ENCODE results near the gene PHF24.
"Not testable (repeated sequence)": the region's sequence is repeated elsewhere in the genome, so short reads cannot be mapped to it uniquely, and the experiment has no call there.

PHF24 gene

DNA sequence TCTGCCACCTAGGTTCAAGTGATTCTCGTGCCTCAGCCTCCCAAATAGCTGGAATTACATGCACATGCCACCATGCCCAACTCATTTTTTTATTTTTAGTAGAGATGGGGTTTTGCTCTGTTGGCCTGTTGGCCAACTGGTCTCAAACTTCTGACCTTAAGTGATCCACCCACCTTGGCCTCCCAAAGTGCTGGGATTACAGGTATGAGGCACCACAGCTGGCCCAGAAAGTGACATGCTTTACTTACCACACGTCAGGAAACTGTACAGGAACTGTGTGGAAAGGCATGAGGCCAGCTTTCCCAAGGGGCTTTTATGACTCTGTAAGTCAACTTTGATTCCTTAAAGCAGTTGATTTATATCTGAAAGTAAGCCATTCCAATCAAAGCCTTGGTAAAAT lies 56.4 kb downstream of the PHF24 start:
- Histone ChIP-seq H3K36me3 (ENCODE audit: control insufficient read depth in 1 of 2, insufficient read depth in 2 of 2, low read length in 2 of 2) (peaks cover 7 to 9% of the 10 kb centered on the region in 2 donors), H3K9me3 (ENCODE audit: control insufficient read depth in 1 of 2, low read length in 2 of 2) (peaks cover 10 to 13% of the 10 kb centered on the region in 2 donors), H3K27ac (ENCODE audit: low read depth, low read length) (no peak overlapping the region), H3K27me3 (ENCODE audit: control insufficient read depth in 1 of 2, insufficient read depth in 2 of 2, low read length in 2 of 2) (no peaks in the 10 kb centered on the region), H3K4me1 (ENCODE audit: control insufficient read depth in 1 of 2, insufficient read depth in 2 of 2, low read length in 2 of 2) (no peaks in the 10 kb centered on the region), H3K4me3 (ENCODE audit: low read depth in 1 of 2, low read length in 2 of 2) (no peak overlapping the region), H3K9ac (ENCODE audit: low read depth in 1 of 2, low read length in 2 of 2) (no peak overlapping the region)

DNA sequence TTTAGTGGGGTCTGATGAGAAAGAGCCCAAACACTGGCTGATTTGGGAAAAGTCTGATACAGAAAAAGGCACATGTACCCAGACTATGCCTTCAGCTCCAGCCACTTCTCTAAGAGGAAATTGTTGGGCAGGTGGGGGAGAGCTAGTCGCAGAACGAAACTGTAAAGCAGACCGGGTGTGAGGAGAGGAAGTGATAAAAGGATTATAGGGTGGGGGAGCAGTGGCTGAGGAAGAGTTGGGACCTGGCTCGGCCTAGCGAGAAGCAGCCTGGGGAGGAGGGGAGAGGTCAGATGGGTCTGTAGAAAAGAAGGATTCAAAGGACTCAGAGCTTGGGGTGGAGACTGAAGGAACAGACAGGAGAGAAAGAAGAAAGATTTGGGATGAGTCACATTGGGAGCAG lies 65.4 kb downstream of the PHF24 start:
- not testable (repeated sequence) for H3K36me3 ChIP-seq (ENCODE audit: control insufficient read depth in 1 of 2, insufficient read depth in 2 of 2, low read length in 2 of 2); H3K9ac ChIP-seq (ENCODE audit: low read depth in 1 of 2, low read length in 2 of 2); H3K4me1 ChIP-seq (ENCODE audit: control insufficient read depth in 1 of 2, insufficient read depth in 2 of 2, low read length in 2 of 2); H3K4me3 ChIP-seq (ENCODE audit: low read depth in 1 of 2, low read length in 2 of 2); H3K9me3 ChIP-seq (ENCODE audit: control insufficient read depth in 1 of 2, low read length in 2 of 2); H3K27me3 ChIP-seq (ENCODE audit: control insufficient read depth in 1 of 2, insufficient read depth in 2 of 2, low read length in 2 of 2); H3K27ac ChIP-seq (ENCODE audit: low read depth, low read length)

DNA sequence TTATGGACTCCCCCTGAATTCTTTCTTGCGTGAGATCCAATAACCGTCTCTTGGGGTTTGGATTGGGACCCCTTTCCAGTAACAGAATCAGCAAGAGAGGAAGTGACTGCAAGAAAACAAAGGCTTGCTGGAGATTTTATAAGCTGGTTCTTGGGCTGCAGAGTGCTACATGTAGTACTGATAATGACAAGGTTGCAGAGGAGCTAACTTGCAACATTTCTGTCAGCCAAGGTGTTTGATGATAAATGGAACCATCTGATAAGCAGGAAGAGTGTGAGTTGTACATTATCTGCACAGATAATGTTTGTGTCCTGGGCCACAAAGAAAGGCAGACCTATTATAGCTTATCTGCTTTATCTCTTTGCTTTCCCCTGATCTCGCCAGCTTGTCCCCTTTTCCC lies 68.6 kb downstream of the PHF24 start:
- H3K36me3 ChIP-seq (ENCODE audit: control insufficient read depth in 1 of 2, insufficient read depth in 2 of 2, low read length in 2 of 2), result no peaks in the 10 kb centered on the region
- H3K9ac ChIP-seq (ENCODE audit: low read depth in 1 of 2, low read length in 2 of 2), result no peak overlapping the region
- H3K9me3 ChIP-seq (ENCODE audit: control insufficient read depth in 1 of 2, low read length in 2 of 2), result no peaks in the 10 kb centered on the region
- no peaks in the 10 kb centered on the region for H3K27me3 ChIP-seq (ENCODE audit: control insufficient read depth in 1 of 2, insufficient read depth in 2 of 2, low read length in 2 of 2)
- H3K4me3 ChIP-seq (ENCODE audit: low read depth in 1 of 2, low read length in 2 of 2), result no peak overlapping the region
- H3K4me1 ChIP-seq (ENCODE audit: control insufficient read depth in 1 of 2, insufficient read depth in 2 of 2, low read length in 2 of 2), result no peaks in the 10 kb centered on the region
- H3K27ac ChIP-seq (ENCODE audit: low read depth, low read length), result no peak overlapping the region

- H3K9ac ChIP-seq (ENCODE audit: low read depth in 1 of 2, low read length in 2 of 2), result no peak overlapping the region
- no peak overlapping the region for H3K27ac ChIP-seq (ENCODE audit: low read depth, low read length)
- no peak overlapping the region for H3K4me3 ChIP-seq (ENCODE audit: low read depth in 1 of 2, low read length in 2 of 2)
- no peaks in the 10 kb centered on the region for H3K27me3 ChIP-seq (ENCODE audit: control insufficient read depth in 1 of 2, insufficient read depth in 2 of 2, low read length in 2 of 2)
- H3K9me3 ChIP-seq (ENCODE audit: control insufficient read depth in 1 of 2, low read length in 2 of 2), result no peaks in the 10 kb centered on the region
- no peaks in the 10 kb centered on the region for H3K4me1 ChIP-seq (ENCODE audit: control insufficient read depth in 1 of 2, insufficient read depth in 2 of 2, low read length in 2 of 2)
- no peaks in the 10 kb centered on the region for H3K36me3 ChIP-seq (ENCODE audit: control insufficient read depth in 1 of 2, insufficient read depth in 2 of 2, low read length in 2 of 2)
Measured at GRCh38 chr9:35027374-35027773, 69.3 kb downstream of the PHF24 start.

GRCh38 chr9:35027860-35028259 lies 69.8 kb downstream of the PHF24 start:
- peaks cover 0 to 1% of the 10 kb centered on the region in 2 donors for H3K36me3 ChIP-seq (ENCODE audit: control insufficient read depth in 1 of 2, insufficient read depth in 2 of 2, low read length in 2 of 2)

DNA sequence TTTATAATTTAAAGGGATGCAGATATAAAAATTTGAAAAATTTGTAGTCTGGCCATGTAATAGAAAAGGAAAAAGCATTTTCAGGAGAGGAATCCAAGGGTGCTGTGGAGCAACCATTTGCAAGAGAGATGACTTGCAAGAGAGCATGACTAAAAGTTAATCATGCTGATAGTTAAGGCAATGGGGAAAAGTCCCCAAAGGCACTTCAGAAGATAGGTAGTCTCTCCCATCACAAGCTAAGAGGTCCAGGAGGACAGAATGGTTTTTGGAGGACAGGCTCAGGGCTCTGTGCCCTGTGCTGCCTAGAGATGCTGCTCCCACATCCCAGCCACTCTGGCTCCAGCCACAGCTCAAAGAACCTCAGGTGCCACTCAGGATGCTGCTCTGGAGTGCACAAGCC lies 70.3 kb downstream of the PHF24 start:
- H3K27me3 ChIP-seq (ENCODE audit: control insufficient read depth in 1 of 2, insufficient read depth in 2 of 2, low read length in 2 of 2), result no peaks in the 10 kb centered on the region
- no peak overlapping the region for H3K27ac ChIP-seq (ENCODE audit: low read depth, low read length)
- H3K4me1 ChIP-seq (ENCODE audit: control insufficient read depth in 1 of 2, insufficient read depth in 2 of 2, low read length in 2 of 2), result no peaks in the 10 kb centered on the region
- no peak overlapping the region for H3K4me3 ChIP-seq (ENCODE audit: low read depth in 1 of 2, low read length in 2 of 2)
- no peaks in the 10 kb centered on the region for H3K9me3 ChIP-seq (ENCODE audit: control insufficient read depth in 1 of 2, low read length in 2 of 2)
- peaks cover 0 to 3% of the 10 kb centered on the region in 2 donors for H3K36me3 ChIP-seq (ENCODE audit: control insufficient read depth in 1 of 2, insufficient read depth in 2 of 2, low read length in 2 of 2)
- no peak overlapping the region for H3K9ac ChIP-seq (ENCODE audit: low read depth in 1 of 2, low read length in 2 of 2)

More at GRCh38 chr9:35027860-35028259, 69.8 kb downstream of the PHF24 start:
- no peaks in the 10 kb centered on the region for H3K27me3 ChIP-seq (ENCODE audit: control insufficient read depth in 1 of 2, insufficient read depth in 2 of 2, low read length in 2 of 2)
- H3K9me3 ChIP-seq (ENCODE audit: control insufficient read depth in 1 of 2, low read length in 2 of 2), result no peaks in the 10 kb centered on the region
- H3K4me3 ChIP-seq (ENCODE audit: low read depth in 1 of 2, low read length in 2 of 2), result no peak overlapping the region
- no peaks in the 10 kb centered on the region for H3K4me1 ChIP-seq (ENCODE audit: control insufficient read depth in 1 of 2, insufficient read depth in 2 of 2, low read length in 2 of 2)
- H3K27ac ChIP-seq (ENCODE audit: low read depth, low read length), result no peak overlapping the region
- no peak overlapping the region for H3K9ac ChIP-seq (ENCODE audit: low read depth in 1 of 2, low read length in 2 of 2)

- no peak overlapping the region for H3K4me3 ChIP-seq (ENCODE audit: low read depth in 1 of 2, low read length in 2 of 2)
- H3K9ac ChIP-seq (ENCODE audit: low read depth in 1 of 2, low read length in 2 of 2), result no peak overlapping the region
- peaks cover 0 to 3% of the 10 kb centered on the region in 2 donors for H3K36me3 ChIP-seq (ENCODE audit: control insufficient read depth in 1 of 2, insufficient read depth in 2 of 2, low read length in 2 of 2)
- H3K27ac ChIP-seq (ENCODE audit: low read depth, low read length), result no peak overlapping the region
- no peaks in the 10 kb centered on the region for H3K4me1 ChIP-seq (ENCODE audit: control insufficient read depth in 1 of 2, insufficient read depth in 2 of 2, low read length in 2 of 2)
- no peaks in the 10 kb centered on the region for H3K27me3 ChIP-seq (ENCODE audit: control insufficient read depth in 1 of 2, insufficient read depth in 2 of 2, low read length in 2 of 2)
- H3K9me3 ChIP-seq (ENCODE audit: control insufficient read depth in 1 of 2, low read length in 2 of 2), result no peaks in the 10 kb centered on the region
Measured at GRCh38 chr9:35029241-35029640, 71.2 kb downstream of the PHF24 start.

- Histone ChIP-seq H3K9me3 (ENCODE audit: control insufficient read depth in 1 of 2, low read length in 2 of 2) (no peaks in the 10 kb centered on the region), H3K36me3 (ENCODE audit: control insufficient read depth in 1 of 2, insufficient read depth in 2 of 2, low read length in 2 of 2) (peaks cover 0 to 3% of the 10 kb centered on the region in 2 donors), H3K27me3 (ENCODE audit: control insufficient read depth in 1 of 2, insufficient read depth in 2 of 2, low read length in 2 of 2) (no peaks in the 10 kb centered on the region), H3K4me1 (ENCODE audit: control insufficient read depth in 1 of 2, insufficient read depth in 2 of 2, low read length in 2 of 2) (no peaks in the 10 kb centered on the region), H3K27ac (ENCODE audit: low read depth, low read length) (no peak overlapping the region), H3K4me3 (ENCODE audit: low read depth in 1 of 2, low read length in 2 of 2) (no peak overlapping the region), H3K9ac (ENCODE audit: low read depth in 1 of 2, low read length in 2 of 2) (no peak overlapping the region)
Measured at GRCh38 chr9:35029852-35030251, 71.8 kb downstream of the PHF24 start.

Data from duodenal mucosa (tissue), 2 donors.